HG02610 (cell line): ENCODE data around the gene USP15.
"Not testable (repeated sequence)": the region's sequence is repeated elsewhere in the genome, so short reads cannot be mapped to it uniquely, and the experiment has no call there.

Experiments
- ATAC-seq: cut with Tn5 transposase; IDR thresholded peaks from one replicate; pipeline ENCODE4 v1.9.1; 2021; ENCODE audit warnings: mild to moderate bottlenecking, moderate library complexity; ENCODE audit not compliant: unreplicated experiment

Gene USP15

DNA sequence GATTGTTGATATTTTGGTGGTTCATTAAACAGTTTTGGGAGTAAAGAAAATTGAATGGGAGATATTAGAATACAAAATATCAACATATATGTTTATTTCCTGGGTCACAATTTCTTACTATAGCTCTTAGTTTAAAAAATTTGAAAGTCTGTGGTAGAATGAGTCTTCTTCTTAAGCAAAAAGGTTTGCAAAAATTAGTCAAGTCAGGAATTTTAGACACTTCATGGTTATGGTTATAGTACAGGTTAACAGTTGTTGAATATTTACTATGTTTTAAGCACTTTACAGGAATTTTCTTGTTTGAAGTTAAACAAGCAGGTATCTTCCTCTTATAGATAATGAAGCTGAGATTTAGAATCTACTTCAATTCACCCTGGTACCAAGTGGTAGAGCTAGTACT, 56.8 kb downstream of the USP15 start:
- no peak for ATAC-seq

DNA sequence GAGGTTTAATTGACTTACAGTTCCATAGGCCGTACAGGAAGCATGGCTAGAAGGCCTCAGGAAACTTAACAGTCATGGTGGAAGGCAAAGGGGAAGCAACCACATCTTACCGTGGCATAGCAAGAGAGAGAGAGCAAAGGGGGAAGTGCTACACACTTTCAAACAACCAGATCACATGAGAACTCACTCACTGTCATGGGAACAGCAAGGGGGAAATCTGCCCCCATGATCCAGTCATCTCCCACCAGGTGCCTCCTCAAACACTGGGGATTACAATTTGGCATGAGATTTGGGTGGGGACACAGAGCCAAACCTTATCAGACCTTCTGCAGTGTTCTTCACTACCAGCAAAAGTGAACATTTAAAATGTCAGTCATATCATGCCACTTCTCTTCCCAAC, 58.9 kb downstream of the USP15 start:
- no peak for ATAC-seq

DNA sequence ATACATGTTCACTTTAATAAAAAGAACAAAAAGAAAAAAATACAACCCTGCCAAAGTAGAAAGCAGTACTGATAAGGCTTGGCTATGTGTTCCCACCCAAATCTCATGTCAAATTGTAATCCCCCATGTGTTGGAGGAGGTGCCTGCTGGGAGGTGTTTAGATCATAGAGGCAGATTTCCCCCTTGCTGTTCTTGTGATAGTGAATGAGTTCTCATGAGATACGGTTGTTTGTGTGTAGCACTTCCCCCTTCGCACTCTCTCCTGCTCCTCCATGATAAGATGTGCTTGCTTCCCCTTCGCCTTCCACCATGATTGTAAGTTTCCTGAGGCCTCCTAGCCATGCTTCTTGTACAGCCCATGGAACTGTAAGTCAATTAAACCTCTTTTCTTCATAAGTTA, 59.9 kb downstream of the USP15 start:
- ATAC-seq = no peak

DNA sequence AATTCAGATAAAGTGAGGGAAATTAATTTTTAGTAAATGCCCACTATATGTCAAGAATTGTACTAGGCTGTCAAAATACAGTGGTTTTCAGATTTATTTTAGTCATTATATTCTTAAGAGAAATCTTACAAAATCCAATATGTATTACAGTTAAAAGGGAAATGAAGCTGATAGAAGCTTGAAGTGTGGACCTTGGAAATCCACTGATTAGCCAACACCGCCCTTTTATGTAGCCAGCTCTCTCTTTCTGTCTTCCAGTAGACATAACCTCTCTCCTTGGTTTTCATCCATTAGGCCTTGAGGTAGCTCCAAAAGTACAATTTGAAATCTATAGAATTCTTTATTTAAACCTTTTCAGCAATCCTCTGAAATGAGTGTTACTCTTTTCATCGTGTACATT, 63.2 kb downstream of the USP15 start:
- ATAC-seq = no peak

DNA sequence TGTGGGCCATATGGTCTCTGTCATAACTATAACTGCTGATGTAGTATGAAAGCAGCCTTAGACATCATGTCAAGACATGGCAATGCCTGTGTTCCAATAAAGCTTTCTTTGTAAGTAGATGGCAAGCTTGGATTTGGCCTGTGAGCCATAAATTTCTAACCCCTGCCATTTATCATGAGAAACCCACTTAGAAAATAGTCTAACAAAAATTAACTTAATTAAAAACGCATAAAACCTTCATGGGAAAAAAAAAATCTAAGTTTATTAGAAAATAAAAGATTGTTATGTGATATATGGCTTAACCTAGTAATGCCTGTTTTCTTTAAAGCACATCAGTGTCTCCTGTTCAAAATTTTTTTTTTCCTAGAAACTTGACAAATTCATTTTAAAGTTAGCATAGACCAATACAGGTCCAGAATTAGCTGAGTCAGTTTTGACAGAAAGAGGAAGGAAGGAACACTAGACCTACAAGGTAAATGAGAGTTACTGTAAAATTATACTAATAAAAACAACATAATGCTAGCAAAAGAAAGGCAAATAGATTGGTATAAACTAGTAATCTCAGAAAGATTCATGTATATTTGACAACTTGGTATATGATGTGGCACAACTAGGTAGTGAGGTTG, 68.2 kb downstream of the USP15 start:
- no peak for ATAC-seq

DNA sequence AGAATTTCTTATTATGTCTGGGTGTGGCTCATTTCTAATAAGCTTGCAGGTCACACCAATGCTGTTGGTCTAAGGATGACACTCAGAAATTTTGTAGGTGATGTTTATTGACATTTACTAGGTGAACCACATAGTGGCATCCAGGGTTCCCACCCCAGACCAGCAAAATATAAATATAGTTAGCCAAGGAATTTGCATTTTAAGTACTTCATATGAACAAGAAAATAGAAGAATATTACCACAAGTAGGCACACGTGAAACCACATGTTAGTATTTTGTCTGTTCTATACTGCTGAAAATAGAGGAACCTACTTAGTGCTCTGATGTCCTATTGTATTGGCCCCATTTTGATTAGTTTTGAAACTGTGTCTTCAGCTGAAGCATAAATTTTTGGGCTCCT, 71.1 kb downstream of the USP15 start:
- peak; percentile 83 for ATAC-seq

DNA sequence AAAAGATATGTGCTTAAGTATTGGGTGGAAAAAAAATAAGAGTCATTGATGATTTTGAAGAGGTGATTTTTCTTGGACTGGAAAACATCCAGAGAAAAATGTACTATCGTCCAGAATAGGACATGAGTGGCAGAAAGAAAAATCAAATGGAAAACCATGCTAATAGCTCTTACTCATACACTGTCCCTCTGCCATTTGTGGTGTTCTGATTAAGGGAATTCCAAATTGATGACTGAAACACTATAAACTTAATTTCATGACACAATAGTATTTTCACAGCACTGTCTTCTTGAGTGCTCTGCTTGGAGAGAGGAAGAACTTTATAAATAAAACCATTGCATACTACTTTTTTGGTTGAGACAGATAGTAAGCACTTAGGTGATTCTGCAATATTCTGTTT, 72.4 kb downstream of the USP15 start:
- no peak for ATAC-seq

DNA sequence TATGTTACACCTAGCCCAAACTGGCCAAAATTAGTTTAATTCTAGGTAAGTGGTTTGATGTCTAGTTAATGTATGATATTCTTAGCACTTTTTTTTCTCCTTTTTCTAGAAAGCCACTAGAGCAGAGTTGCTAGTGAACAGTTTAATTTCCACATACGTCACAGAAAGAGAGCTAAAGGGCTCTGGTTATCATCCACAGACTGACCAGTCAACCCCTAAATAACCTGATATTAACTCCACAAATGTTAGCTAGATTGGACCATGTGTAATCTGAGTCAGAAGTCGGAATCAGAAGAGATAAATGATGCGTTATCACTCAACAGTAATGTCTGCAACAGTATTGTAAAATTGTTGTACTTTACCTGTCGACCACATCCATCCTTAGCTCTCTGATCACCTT, 74.9 kb downstream of the USP15 start:
- ATAC-seq = no peak

DNA sequence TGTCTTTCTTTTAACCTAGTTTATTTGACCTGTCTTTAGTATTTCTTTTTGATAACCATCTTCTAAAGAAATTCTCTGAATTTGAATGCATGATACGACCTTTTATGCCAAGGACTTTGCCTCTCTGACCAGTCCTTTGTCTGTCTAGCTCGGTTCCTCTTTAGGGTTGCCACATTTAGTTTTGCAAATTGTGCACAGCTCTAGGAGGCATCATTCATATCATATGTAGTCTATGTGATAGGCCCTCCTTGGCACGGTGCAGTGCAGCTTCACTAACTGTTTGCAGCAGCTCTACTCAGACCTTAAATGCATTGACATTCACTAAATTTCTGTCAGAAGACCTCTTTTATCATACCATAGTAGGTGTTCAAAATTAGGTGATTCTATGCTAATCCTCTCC, 75.6 kb downstream of the USP15 start:
- ATAC-seq = no peak

DNA sequence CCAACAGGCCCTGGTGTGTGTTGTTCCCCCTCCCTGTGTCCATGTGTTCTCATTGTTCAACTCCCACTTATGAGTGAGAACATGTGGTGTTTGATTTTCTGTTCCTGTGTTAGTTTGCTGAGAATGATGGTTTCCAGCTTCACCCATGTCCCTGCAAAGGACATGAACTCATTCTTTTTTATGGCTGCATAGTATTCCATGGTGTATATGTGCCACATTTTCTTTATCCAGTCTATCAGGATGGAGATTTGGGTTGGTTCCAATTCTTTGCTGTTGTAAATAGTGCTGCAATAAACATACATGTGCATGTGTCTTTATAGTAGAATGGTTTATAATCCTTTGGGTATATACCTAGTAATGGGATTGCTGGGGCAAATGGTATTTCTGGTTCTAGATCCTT, 77.4 kb downstream of the USP15 start:
- ATAC-seq = not testable (repeated sequence)

DNA sequence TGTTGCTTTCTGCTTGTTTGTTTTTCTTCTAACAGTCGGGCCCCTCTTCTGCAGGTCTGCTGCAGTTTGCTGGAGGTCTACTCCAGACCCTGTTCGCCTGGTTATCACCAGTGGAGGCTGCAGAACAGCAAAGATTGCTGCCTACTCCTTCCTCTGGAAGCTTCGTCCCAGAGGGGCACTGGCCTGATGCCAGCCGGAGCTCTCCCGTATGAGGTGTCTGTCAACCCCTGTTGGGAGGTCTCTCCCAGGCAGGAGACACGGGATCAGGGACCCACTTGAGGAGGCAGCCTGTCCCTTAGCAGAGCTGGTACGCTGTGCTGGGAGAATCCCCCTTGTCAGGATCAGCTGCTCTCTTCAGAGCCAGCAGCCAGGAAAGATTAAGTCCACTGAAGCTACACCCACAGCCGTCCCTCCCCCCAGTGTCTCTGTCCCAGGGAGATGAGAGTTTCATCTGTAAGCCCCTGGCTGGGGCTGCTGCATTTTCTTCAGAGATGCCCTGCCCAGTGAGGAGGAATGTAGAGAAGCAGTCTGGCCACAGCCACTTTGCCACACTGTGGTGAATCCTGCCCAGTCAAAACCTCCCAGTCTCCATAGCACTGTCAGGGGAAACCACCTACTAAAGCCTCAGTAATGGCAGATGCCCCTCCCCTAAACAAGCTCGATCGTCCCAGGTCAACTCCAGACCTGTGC, 82.6 kb downstream of the USP15 start:
- ATAC-seq = not testable (repeated sequence)

DNA sequence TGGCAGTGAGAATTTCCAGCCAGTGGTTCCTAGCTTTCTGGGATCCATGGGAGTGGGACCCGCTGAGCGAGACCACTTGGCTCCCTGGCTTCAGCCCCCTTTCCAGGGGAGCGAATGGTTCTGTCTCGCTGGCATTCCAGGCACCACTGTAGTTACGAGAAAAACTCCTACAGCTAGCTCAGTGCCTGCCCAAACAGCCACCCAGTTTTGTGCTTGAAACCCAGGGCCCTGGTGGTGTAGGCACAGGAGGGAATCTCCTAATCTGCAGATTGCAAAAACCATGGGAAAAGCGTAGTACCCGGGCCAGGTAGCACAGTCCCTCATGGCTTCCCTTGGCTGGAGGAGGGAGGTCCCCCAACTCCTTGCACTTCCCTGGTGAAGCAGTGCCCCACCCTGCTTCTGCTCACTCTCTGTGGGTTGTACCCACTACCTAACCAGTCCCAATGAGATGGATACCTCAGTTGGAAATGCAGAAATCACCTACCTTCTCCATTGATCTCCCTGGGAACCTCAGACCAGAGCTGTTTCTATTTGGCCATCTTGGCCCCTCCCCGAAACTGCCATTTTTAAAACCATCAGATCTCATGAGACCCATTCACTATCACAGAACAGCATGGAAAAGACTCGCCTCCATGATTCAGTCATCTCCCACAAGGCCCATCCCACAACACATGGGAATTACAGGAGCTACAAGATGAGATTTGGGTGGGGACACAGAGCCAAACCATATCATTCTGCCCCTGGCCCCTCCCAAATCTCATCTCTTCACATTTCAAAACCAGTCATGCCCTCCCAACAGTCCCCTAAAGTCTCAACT, 83.3 kb downstream of the USP15 start:
- ATAC-seq = not testable (repeated sequence)

DNA sequence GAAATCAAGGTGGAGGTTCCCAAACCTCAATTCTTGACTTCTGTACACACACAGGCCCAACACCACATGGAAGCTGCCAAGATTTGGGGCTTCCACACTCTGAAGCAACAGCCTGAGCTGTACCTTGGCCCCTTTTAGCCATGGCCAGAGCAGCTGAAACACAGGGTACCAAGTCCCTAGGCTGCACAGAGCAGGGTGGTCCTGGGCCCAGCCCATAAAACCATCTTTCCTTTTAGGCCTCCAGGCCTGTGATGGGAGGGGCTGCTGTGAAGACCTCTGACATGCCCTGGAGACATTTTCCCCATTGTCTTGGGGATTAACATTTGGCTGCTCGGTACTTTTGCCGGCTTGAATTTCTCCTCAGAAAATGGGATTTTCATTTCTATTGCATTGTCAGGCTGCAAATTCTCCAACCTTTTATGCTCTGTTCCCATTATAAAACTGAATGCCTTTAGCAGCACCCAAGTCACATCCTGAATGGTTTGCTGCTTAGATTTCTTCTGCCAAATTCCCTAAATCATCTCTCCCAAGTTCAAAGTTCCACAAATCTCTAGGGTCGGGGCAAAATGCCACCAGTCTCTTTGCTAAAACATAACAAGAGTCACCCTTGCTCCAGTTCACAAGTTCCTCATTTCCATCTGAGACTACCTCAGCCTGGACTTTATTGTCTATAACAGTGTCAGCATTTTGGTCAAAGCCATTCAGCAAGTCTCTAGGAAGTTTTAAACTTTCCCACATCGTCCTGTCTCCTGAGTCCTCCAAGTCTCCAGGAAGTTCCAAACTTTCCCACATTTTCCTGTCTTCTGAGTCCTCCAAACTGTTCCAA, 84.7 kb downstream of the USP15 start:
- ATAC-seq = not testable (repeated sequence)

DNA sequence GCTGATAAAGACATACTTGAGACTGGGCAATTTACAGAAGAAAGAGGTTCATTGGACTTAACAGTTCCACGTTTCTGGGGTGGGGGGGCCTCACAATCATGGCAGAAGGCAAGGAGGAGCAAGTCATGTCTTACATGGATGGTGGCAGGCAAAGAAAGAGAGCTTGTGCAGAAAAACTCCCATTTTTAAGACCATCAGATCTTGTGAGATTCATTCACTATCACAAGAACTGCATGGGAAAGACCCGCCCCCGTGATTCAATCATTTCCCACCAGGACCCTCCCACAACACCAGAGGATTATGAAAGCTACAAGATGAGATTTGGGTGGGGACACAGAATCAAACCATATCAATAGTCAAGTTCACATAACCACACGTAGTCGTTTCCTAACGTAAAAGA, 85.5 kb downstream of the USP15 start:
- ATAC-seq = no peak

DNA sequence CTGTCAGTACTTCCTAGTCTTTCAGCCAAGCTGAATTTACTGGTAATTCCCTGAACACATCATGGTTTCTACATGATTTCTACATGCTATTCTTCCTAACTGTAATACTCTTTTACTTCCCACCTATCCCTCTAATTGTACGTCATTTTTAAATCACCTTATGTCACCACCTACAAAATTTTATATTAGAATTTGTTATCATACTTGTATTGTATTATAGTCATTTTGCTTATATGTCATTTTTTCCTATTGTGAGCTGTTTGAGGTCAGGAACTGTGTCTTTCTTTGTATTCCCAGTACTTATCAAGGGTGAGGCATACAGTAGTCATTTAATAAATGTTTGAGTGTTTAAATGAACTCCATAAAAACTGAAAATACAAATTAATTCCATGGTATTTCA, 86.6 kb downstream of the USP15 start:
- ATAC-seq = no peak

DNA sequence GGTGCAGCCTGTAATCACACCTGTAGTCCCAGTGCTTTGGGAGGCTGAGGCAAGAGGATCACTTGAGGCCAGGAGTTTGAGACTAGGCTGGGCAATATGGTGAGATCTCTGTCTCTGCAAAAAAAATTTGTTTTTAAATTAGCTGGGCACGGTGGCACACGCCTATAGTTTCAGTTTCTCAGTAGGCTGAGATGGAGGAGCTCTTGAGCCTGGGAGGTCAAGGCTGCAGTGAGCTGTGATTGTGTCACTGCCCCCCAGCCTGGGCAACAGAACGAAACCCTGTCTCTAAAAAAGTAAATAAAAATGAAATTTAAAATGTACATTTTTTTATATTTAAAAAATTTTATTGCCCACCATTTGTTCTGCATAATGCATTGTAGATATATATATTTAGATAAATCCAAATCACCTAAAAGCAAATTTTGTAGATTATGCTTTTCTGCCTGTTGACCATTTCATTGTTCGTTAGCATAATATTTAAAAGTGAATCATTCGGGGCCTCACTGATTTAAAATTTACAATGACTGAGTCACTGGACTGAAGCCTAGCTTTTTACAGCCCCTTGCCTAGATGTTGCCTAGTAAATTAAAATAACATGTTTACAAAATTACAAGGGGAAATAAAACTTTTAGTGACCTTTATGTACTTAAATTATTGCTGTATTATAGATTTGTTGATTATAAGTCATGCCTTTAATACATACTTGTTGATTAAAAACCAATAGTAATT, 87.9 kb downstream of the USP15 start:
- no peak for ATAC-seq

DNA sequence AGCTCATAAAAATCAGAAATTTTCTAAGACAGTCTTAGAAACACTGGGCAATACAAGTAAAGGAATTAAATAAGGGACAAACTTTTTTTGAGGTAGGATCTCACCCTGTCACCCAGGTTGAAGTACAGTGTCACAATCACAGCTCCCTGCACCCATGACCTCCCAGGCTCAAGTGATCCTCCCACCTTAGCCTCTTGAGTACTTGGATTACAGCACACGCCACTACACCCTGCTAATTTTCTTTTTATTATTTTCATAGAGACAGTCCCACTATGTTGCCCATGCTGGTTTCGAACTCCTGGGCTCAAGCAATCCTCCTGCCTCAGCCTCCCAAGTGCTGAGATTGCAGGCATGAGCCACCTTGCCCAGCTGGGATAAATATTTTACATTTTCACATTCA, 90.3 kb downstream of the USP15 start:
- ATAC-seq = no peak

DNA sequence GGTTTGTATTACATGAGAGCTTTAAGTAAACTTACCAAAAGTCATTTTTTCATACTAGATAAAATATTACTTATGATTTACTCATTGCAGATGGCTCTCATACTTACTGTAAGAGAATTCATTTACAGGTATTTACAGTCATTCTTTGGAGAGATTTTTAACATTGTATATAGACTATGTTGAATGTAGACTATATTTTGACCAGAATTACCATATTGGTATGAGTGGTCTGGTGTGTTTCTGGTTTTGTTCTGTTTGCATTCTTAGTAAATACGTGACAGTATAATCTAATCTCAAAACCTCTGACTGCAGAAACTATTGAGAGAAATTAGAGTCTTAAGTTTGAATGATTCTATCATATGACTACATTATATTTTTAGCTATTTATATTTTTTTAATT, 91.1 kb downstream of the USP15 start:
- no peak for ATAC-seq

DNA sequence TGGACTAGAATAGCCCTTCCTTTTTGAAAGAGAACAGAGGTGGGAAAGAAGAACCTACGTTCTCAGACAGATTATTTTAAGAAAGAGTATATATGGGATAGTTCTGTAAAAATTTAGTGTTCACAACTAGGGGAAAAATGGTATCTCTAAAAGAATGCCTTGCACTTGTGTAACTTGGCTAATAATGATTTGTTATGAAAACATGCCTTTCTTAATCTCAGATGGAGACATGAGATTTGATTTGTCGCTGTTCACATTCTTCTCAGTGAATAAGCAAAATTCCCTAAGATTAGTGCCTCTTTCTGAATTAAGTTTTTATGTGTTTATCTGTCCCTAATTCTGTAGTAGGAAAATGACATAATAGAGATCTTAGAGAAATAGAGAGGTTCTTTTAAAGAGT, 100.8 kb downstream of the USP15 start:
- no peak for ATAC-seq

DNA sequence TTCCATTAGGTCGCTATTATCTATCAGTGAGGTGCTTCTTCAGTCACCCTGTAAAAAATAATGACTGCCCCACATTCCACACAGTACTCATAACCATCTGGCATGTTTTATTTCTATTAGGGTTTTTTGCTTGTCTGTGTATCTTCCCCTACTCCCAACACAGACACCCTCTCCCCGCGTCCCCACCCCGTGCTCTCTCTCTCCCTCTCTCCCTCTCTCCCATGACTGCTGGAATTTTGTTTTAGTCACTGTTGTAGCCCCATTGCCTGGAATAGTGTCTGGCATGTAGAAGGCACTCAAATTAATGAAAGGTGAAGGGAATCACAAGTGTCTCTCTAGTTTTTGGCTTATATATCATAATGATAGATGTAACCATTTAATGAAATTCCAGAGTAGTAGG, 103.3 kb downstream of the USP15 start:
- ATAC-seq = no peak

DNA sequence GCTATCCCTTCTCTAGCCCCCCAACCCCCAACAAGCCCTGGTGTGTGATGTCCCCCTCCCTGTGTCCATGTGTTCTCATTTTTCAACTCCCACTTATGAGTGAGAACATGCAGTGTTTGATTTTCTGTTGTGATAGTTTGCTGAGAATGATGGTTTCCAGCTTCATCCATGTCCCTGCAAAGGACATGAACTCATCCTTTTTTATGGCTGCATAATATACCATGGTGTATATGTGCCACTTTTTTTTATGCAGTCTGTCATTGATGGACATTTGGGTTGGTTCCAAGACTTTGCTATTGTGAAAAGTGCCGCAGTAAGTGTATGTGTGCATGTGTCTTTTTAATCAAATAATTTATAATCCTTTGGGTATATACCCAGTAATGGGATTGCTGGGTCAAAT, 104.5 kb downstream of the USP15 start:
- ATAC-seq = not testable (repeated sequence)
